Pancreas (tissue), 10 donors: ENCODE measurements around the gene TEX52. TPM values are rescaled to one million over a fixed set of nuclear protein-coding genes. Genes with fewer than 3 reads are reported as not detected.

Experiments
- ATAC-seq, 4 donors: fragments of 200-7000 bp; cut with Tn5 transposase; one replicate each; pipeline versions ENCODE4 v1.8.0 to v1.9.1; 2020; ENCODE audit warnings: mild to moderate bottlenecking in 4 of 4, moderate library complexity in 4 of 4
- DNase-seq, 6 donors: peaks; one replicate each; pipeline ENCODE4 v3.0.0-alpha.2; 2020
- FAIRE-seq: peaks from 2 replicates; lab custom pipeline; 2012; peaks lifted over from hg19 to GRCh38; lab: Jason Lieb, UNC
- H3K27ac ChIP-seq, 4 donors: fragments of 200-600 bp; sonication (generic); 1 replicate in 3 of 4; 2 replicates in 1 of 4; pipeline versions ENCODE4 v1.5.0 to v1.8.0; 2020
- H3K27me3 ChIP-seq, 4 donors: fragments of 200-600 bp; one replicate each; pipeline ENCODE4 v1.8.0; 2021
- H3K36me3 ChIP-seq, 3 donors: fragments of 200-600 bp; sonication (generic) in 1 of 3; one replicate each; pipeline versions ENCODE4 v1.5.0 to v1.8.0; 2020 to 2021
- H3K4me1 ChIP-seq, 3 donors: fragments of 200-600 bp; one replicate each; pipeline ENCODE4 v1.8.0; 2021
- H3K4me3 ChIP-seq, 4 donors: fragments of 200-600 bp; sonication (generic) in 2 of 4; one replicate each; pipeline versions ENCODE4 v1.5.0 to v1.8.0; 2020 to 2021
- H3K9me3 ChIP-seq, 4 donors: fragments of 200-600 bp; one replicate each; pipeline ENCODE4 v1.8.0; 2021
- CTCF ChIP-seq, 4 donors: fragments of 200-600 bp; sonication (generic) in 3 of 4; IDR thresholded peaks; one replicate each; pipeline versions ENCODE4 v1.5.0 to v1.8.0; 2021; ENCODE audit warnings: antibody characterized with exemption in 4 of 4
- WGBS, 2 donors: extraction: QIAGEN DNeasy Blood & Tissue Kit; methylation state at CpG; one replicate each; pipeline ENCODE4 v1.1.7; 2013; 5-methylcytosine and 5-hydroxymethylcytosine counted together
- intact Hi-C, 3 donors: fragments of 100-400 bp; cut with DNase I; formaldehyde crosslinking; loops; one replicate each; pipeline versions ENCODE4 v1.11.1 to v1.14.2; 2022
- polyA plus RNA-seq, 2 donors: library from polyadenylated mRNA; stranded (reverse); fragments of 200-250 nt; gene quantifications; one replicate each; pipeline ENCODE4 v1.2.3, GENCODE V29; 2013
- total RNA-seq, 6 donors: library from RNA; stranded (reverse); fragmentation: NEBNext Ultra II Directional in 4 of 6; extraction: Animal tissue kit (Norgen Biotek cat#: 25700) in 4 of 6; gene quantifications; one replicate each; pipeline versions ENCODE4 v1.2.1 to v1.2.4, GENCODE V29; 2021 to 2023
- donor health status: healthy with polysubstance abuse.
- donor health status: DM: no; HTN: no; CAD: no; lungs with moderate emphysema.
- donor health status: DM: no; HTN: no; CAD: no.
- donor health status: control.
- donor health status: control.
- donor health status: Bipolar disorder and iron deficiency.
- donor health status: DM: yes; HTN: yes; CAD: no.
- donor health status: DM: no; HTN: no; CAD: no.
- donor health status: DM: no; HTN: no; CAD: no.
- donor health status: DM: yes; HTN: yes; CAD: no.

Gene TEX52
- total and polyA plus RNA-seq, 8 donors: 0.19 TPM; not detected in 7

- Histone ChIP-seq H3K36me3 (no peaks in the 10 kb centered on the region), H3K9me3 (no peaks in the 10 kb centered on the region), H3K27ac (no peak overlapping the region), H3K4me3 (no peak overlapping the region), H3K4me1 (peaks cover 4 to 7% (median 5%) of the 10 kb centered on the region in 3 donors), H3K27me3 (no peaks in the 10 kb centered on the region)
- DNase-seq: no peak
- intact Hi-C loops: loop anchor here in 1 of 3 donors (10.0 kb wide), 2 partner anchors 86 to 176 kb away; no protein-coding TSS in a partner anchor
- FAIRE-seq: no peak
- ATAC-seq: no peak
- WGBS, 2 donors: 86 to 88% methylated on average over 2 of the region's 2 CpGs
- no peak for TF ChIP-seq CTCF (IDR thresholded peaks at IDR 0.05)
Measured at GRCh38 chr12:2858334-2858733, 1.5 kb upstream of the TEX52 start.

DNA sequence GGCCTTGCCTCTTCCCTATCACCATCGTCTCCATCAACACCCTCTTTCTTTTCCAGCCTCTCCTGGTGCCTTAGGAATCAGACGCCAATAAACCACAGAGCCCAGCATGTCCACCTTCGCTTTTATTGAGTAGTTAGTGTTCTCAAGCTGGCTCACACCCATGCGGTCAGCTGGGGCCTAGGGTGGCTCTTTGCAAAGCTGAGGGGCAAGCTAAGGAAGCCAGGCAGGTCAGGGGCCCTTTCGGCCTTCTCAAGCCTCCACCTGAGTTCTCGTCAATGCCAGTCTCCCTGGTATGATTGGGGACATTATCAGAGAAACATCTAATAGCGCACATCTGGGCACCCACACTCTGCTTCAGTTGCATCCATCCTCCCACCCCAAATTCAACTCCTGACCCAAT lies 737 bp upstream of the TEX52 start:
- Histone ChIP-seq H3K9me3 (no peaks in the 10 kb centered on the region), H3K4me3 (no peak overlapping the region), H3K4me1 (peaks cover 4 to 7% (median 5%) of the 10 kb centered on the region in 3 donors), H3K27me3 (no peaks in the 10 kb centered on the region), H3K27ac (no peak overlapping the region), H3K36me3 (no peaks in the 10 kb centered on the region)
- intact Hi-C loops: loop anchor here in 1 of 3 donors (10.0 kb wide), 2 partner anchors 87 to 177 kb away; no protein-coding TSS in a partner anchor
- WGBS, 2 donors: 91% methylated on average over 7 of the region's 7 CpGs
- DNase-seq (no peak), FAIRE-seq (no peak), ATAC-seq (no peak)
- TF ChIP-seq CTCF (IDR thresholded peaks at IDR 0.05): no peak

DNA sequence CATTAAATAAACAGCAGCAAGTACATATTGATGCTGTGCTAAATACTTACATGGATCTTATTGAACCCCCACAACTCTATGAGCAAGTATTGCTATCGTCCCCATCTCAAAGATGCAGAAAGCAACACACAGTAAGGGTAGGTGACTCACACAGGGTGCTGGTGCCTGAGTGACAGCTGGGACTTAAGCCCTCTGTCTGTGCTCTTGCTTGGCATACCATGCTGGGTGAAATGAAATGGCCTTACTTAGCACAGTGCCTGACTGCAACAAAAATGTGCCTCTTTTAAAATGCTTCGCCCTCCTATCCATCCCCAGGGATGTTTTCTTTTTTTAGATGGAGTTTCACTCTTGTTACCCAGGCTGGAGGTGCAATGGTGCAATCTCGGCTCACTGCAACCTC lies 788 bp downstream of the TEX52 start:
- WGBS, 2 donors: 91 to 93% methylated on average over 3 of the region's 3 CpGs
- Histone ChIP-seq H3K36me3 (no peaks in the 10 kb centered on the region), H3K27ac (no peak overlapping the region), H3K4me3 (no peak overlapping the region), H3K27me3 (no peaks in the 10 kb centered on the region), H3K9me3 (no peaks in the 10 kb centered on the region), H3K4me1 (peaks cover 4 to 7% (median 5%) of the 10 kb centered on the region in 3 donors)
- TF ChIP-seq CTCF (IDR thresholded peaks at IDR 0.05): no peak
- FAIRE-seq (no peak), DNase-seq (peak in 1 of 6 donors; percentile 29), ATAC-seq (peak in 2 of 4 donors; percentile 46 to 49)
- intact Hi-C loops: loop anchor here in 1 of 3 donors (10.0 kb wide), 2 partner anchors 89 to 179 kb away; no protein-coding TSS in a partner anchor

DNA sequence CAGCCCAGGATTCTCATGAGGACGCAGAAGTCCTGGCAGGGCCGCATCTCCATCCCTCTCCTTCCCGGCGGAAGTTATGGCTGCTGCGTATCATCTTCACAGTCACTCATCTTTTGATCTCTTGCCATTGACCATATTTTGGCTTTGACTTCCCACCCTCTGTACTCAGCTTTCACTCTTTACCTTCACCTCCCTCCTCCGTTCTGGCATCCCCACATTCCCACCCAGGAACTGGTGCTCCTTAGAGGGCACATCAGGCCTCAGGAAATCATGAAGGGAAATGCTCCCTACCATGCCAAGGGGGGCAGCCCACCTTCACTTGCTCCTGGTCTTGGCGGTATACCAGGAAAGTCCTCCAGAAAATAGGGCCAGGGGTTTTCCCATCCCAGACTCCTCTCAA lies 1.3 kb downstream of the TEX52 start:
- intact Hi-C loops: loop anchor here in 1 of 3 donors (10.0 kb wide), 2 partner anchors 89 to 179 kb away; no protein-coding TSS in a partner anchor
- H3K36me3 ChIP-seq: no peaks in the 10 kb centered on the region
- H3K4me1 ChIP-seq: peaks cover 4 to 7% (median 5%) of the 10 kb centered on the region in 3 donors
- H3K27ac ChIP-seq: peak overlapping the region in 1 of 4 donors; percentile 5
- H3K27me3 ChIP-seq: no peaks in the 10 kb centered on the region
- TF ChIP-seq CTCF (IDR thresholded peaks at IDR 0.05): no peak
- ATAC-seq (no peak), FAIRE-seq (no peak), DNase-seq (peak in 1 of 6 donors; percentile 25)
- H3K9me3 ChIP-seq: no peaks in the 10 kb centered on the region
- H3K4me3 ChIP-seq: no peak overlapping the region
- WGBS, 2 donors: 89 to 94% methylated on average over 7 of the region's 7 CpGs
